ENCODE results near the gene CACNA1I.
A peak's percentile ranks its signal among the peaks of the same experiment; 100 is the strongest.
"Not testable (repeated sequence)": the region's sequence is repeated elsewhere in the genome, so short reads cannot be mapped to it uniquely, and the experiment has no call there.

The CACNA1I gene

GRCh38 chr22:39570665-39571064, at the start of gene CACNA1I:
Gene CACNA1I, plus strand, starts transcription at chr22:39570753. Its CDS starts 0 bp downstream, at chr22:39570753.
- no peak for DNase-seq (ENCODE audit: extremely low read depth in 1 of 2, low read depth in 1 of 2)

- not testable (repeated sequence) for DNase-seq (ENCODE audit: extremely low read depth in 1 of 2, low read depth in 1 of 2)
Observed at GRCh38 chr22:39521106-39521885, 49.3 kb upstream of the CACNA1I start.

- DNase-seq (ENCODE audit: extremely low read depth in 1 of 2, low read depth in 1 of 2): not testable (repeated sequence)
Observed at GRCh38 chr22:39522091-39522490, 48.5 kb upstream of the CACNA1I start.

DNA sequence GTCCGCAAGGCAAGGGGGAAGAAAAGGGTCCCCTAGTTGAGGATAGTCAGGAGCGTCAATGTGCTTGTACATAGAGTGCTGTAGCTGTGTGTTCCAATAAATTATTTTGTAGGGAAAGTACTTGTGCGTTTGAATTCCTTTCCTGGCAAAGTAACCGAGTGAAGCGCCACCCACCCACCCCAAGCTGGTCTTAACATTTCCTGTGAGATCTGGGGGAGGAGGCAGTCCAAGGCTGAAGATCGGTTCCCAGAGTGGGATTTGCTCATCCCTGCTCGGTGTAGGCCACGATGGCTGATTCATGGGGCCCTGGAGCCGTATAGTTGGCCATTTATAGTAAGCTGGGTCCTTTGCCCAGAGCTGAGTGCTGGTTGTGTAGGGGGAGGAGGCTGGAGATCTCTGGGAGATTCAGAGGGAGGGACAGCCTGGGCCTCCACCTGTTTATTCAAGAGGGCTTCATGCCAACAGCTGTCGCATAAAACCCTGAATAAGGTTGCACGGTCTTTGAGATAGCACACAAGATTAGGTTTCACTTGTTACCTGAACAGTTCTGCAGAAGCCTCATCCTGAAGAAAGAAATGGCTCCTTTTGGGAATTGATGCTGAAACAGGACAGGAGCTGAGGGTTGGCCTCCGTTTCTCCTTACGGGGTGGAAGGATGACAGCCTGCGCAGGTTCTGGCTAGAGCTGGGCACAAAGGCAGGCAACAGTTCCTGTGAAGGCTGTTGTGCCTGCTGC, 47.8 kb upstream of the CACNA1I start:
- no peak for DNase-seq (ENCODE audit: extremely low read depth in 1 of 2, low read depth in 1 of 2)

DNA sequence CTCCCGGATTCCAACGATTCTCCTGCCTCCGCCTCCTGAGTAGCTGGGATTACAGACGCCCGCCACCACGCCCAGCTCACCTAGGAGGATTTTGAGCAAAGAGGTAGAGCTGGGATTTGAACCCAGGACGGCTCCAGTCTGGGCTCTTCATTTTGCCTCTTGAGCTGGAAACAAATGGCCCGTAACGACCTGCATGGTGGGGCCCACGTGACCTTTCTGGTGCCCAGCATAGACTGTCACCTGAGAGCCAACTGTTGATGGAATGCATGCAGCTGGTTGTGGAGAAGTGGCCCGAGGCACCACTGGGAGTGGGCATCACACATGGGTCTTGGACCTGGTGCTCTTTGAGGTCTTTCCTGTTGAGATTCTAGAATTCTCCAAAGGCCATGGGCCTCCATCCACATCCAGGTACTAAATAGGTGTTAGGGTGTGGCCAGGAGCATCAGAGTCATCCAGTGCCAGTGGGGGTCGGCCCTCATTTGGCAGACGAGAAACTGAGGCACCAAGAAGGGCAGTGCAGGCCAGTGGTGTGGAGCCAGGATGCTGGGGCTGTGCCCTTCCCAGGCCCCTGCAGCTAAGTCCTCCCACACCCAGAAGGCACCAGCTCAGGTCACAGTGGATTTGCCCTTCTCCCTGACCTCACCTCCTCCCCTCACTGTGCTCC, 46.3 kb upstream of the CACNA1I start:
- no peak for DNase-seq (ENCODE audit: extremely low read depth in 1 of 2, low read depth in 1 of 2)

GRCh38 chr22:39524753-39525657, 45.5 kb upstream of the CACNA1I start:
- no peak for DNase-seq (ENCODE audit: extremely low read depth in 1 of 2, low read depth in 1 of 2)

- no peak for DNase-seq (ENCODE audit: extremely low read depth in 1 of 2, low read depth in 1 of 2)
Observed at GRCh38 chr22:39525658-39525975, 44.9 kb upstream of the CACNA1I start.

DNA sequence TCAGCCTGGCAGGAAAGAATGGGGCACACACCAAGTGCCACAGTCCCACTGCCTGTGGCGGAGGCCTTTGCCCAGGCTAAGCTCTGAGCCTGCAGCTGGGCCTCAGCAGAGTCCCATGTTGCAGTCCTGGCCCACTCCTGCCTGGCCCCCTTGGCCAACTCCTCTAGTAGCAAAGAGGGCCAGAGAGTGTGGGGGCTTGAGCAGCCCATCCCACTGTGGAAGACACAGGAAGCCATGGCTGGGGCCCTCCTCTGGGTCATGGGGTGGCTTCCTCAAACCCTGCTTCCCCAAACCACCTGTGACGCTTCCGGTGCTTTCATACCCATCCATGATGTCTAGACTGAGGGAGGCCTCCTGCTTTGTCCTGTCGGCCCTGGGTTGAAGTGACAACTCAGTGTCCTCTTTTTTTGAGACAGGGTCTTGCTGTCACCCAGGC, 43.8 kb upstream of the CACNA1I start:
- DNase-seq (ENCODE audit: extremely low read depth in 1 of 2, low read depth in 1 of 2): no peak

- no peak for DNase-seq (ENCODE audit: extremely low read depth in 1 of 2, low read depth in 1 of 2)
Observed at GRCh38 chr22:39527481-39527961, 43.0 kb upstream of the CACNA1I start.

GRCh38 chr22:39528080-39528661, 42.4 kb upstream of the CACNA1I start:
- DNase-seq (ENCODE audit: extremely low read depth in 1 of 2, low read depth in 1 of 2): no peak

DNA sequence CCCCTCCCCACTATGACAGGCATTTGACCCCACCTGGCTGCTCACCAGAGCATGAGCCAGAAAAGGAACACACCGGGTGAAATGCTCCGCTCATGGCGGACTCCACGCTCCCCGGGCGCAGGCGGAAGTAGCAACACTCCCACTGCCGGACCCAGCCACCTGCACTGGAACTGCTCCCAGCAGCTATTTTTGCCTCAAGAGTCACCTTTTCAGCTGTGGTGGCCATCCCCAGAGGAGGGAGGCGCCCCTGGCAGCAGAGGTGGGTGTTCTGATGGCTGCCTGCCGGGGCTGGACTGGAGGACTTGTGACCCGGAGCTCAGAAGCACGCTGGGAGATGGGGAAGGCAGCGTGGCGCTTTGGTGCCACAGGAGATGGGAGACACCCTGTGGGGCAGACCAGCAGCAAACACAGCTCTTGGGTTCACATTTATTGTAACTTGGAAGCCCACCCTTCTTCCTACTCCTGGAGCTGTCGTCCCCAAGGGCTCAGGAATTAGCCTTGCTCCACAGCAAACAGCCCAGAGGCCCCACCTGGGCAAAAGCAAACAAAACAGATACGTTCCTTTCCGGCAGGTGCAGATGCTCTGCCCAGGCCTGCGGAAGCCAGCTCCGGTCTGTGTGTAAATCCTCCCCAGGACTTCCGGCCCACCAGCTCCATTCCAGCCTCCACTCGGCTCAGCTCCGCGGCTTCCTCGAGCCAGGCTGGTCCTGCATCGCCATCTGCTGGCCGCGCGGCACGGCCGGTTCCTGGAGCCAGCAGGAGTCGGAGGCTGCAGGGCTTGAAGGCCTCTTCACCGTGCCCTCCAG, 41.7 kb upstream of the CACNA1I start:
- DNase-seq (ENCODE audit: extremely low read depth in 1 of 2, low read depth in 1 of 2): peak; percentile 74 to 87

DNA sequence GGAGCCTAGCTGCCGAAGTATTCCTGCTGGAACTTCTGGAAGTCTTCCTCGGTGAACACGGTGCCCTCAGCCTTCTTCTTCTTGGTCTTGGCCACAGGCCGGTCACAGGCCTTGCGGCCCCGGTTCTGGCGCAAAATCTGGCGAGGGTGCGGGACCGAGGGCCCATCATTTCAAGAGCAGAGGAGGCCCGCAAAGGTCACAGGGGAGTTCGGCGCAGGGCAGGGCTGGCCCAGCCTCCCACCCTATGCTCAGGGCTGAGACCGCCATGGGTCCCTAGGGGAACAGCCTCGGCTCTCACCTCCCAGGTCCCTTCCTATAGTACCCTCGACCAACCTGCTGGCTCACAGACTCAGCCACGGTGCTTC, 41.1 kb upstream of the CACNA1I start:
- DNase-seq (ENCODE audit: extremely low read depth in 1 of 2, low read depth in 1 of 2): no peak

DNA sequence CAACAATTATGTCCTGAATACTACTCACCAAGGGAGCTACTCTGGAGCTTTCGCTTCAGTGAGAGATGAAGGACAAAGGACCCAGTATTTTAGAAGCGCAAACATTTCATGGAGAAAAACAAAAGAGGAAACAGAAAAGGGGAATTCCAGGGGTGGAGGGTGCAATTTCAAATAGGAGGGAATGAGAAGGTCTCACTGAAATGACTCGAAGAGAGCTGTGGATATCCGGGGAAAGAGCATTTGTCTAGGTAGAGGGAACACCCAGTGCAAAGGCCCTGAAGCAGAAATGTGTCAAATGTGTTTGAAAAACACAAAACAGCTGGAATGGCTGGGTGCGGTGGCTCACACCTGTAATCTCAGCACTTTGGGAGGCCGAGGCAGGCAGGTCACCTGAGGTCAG, 40.4 kb upstream of the CACNA1I start:
- no peak for DNase-seq (ENCODE audit: extremely low read depth in 1 of 2, low read depth in 1 of 2)

DNA sequence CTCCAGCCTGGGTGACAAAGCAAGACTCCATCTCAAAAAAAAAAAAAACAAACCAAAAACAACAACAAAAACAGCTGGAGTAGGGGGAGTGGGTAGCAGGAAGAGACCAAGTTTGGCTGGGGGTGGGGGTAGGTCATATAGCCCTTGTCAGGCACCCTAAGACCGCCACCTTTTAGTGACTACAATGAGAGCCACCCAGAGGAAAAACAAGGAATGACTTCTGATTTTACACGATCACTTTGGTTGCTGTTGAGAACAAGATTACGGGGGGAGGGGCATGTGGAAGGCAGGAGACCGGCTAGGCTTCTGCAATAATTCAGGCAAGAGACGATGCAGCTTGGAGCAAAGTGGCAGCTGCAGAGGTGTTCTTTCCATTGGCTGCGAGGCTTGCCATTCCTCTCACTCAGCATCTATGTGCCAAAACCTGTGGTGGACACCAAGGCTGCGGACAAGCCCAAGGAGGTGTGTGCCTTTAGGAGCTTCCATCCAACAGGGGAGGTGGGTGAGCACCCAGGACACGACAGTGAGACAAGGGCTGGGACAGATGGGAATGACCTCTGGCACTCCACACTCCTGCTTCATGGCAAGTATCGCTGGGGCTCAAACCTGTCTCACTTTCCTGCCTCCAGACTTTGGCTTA, 39.7 kb upstream of the CACNA1I start:
- DNase-seq (ENCODE audit: extremely low read depth in 1 of 2, low read depth in 1 of 2): no peak

DNA sequence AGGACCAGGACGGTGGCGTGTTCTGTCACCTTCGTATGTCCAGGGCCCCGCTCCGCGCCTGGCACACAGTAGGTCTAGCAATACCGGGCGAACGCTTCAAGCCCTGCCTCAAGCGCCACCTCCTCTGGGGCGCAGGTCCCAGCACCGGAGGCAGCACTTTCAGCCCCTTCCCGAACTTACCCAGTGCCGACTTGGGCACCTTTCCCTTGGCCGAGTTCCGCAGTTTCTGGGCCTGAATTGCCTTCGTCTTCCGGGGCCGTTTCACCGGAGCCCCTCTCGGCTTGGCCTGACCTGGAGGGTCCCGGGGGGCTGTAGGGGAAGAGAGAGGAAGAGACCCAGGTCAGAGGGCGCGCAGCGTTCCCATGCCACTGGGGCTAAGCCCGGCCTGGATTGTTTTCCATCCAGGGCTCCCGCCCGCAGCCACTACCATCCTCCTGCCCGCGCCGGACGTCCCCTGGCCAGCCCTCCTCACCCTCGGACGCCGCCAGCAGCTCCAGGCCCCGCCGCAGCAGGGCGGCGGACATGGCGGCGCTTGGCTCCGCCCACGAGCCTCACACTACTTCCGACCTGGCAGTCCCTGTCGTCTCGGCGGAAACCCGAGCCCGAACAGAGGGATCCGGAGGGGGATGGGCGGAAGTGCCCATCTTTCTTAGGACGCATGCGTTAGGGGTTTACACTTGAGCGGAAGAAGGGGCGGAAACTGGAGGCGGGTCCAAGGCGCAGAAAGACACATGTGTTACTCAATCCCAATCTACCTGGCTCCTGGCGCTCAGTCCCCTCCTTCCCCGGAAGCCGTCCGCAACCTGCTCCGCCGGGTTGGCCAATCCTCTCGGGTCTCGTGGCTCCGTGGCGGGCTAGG, 38.1 kb upstream of the CACNA1I start, which contains the start of gene RPS19BP1:
RPS19BP1 (minus strand) TSS at position 534 of the 859 bp plus-strand sequence; CDS start at position 524, 10 bp downstream.
- DNase-seq (ENCODE audit: extremely low read depth in 1 of 2, low read depth in 1 of 2): peak; percentile 97 to 99

- DNase-seq (ENCODE audit: extremely low read depth in 1 of 2, low read depth in 1 of 2): no peak
Observed at GRCh38 chr22:39534092-39534506, 36.5 kb upstream of the CACNA1I start.

DNA sequence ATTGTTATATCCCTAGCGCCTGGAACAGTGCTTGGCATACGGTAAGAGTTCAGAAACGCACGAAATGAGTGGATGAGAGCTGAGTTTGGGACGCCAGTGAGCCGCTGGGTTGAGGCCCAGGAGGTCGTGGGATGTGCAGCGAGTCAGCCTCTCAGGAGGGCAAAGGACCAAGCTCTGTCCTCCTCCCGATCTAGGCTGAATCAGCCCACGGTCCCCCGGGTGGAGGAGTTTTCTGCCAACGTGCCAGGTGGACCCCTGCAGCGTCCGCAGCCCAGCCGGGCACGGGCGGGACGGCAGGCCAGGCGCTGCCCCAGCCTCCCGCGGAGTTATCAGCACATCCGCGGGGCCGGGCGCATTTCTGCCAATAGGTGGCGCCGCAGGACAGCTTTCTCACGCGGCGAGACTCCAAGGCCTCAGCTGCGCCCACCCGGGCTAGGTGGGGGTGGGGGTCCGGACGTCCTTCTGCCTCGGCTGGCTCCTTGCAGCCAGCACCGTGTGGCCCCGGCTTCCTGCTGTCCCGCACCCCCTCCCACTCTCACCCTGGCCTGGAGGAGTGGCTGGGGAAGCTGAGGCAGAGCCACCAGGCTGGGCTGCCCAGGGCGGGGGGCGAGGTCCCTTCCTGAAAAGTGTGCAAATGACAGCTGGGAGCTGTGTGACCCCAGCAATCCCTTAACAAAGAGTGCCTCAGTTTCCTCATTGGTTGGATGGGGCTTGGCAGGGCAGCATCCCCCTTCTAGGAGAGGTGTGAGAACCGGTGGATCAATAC, 35.8 kb upstream of the CACNA1I start:
- peak; percentile 51 to 75 for DNase-seq (ENCODE audit: extremely low read depth in 1 of 2, low read depth in 1 of 2)
